PFSK-1 (cell line): Measurements from ENCODE around the gene SLC25A42.

Source experiments
- FOXP2 ChIP-seq: optimal IDR thresholded peaks from 2 replicates; pipeline ENCODE3; 2011; ENCODE audit warnings: borderline replicate concordance, control low read depth, inconsistent platforms; ENCODE audit not compliant: insufficient read depth; ENCODE audit errors: extremely low read length, extremely low read depth
- POLR2AphosphoS5 ChIP-seq: IDR thresholded peaks from 2 replicates; pipeline ENCODE4 v1.6.1; 2012; ENCODE audit warnings: low read depth, mild to moderate bottlenecking, control low read depth, low read length, moderate library complexity
- REST ChIP-seq, 2 experiments: IDR thresholded peaks; 2 replicates each; pipeline versions ENCODE4 v1.6.1 to v1.8.0; 2011 to 2012; ENCODE audit warnings: low read depth in 2 of 2, low read length in 2 of 2, control low read depth in 1 of 2, inconsistent platforms in 1 of 2, mild to moderate bottlenecking in 1 of 2, moderate library complexity in 1 of 2; ENCODE audit not compliant: insufficient read depth in 1 of 2
- SIN3A ChIP-seq: IDR thresholded peaks from 2 replicates; pipeline ENCODE4 v1.6.1; 2012; ENCODE audit warnings: mild to moderate bottlenecking, low read length, moderate library complexity, borderline replicate concordance; ENCODE audit not compliant: insufficient read depth
- TAF1 ChIP-seq: IDR thresholded peaks from 2 replicates; pipeline ENCODE4 v1.6.1; 2012; ENCODE audit warnings: low read length, control low read depth, borderline replicate concordance; ENCODE audit not compliant: insufficient read depth

Gene SLC25A42

DNA sequence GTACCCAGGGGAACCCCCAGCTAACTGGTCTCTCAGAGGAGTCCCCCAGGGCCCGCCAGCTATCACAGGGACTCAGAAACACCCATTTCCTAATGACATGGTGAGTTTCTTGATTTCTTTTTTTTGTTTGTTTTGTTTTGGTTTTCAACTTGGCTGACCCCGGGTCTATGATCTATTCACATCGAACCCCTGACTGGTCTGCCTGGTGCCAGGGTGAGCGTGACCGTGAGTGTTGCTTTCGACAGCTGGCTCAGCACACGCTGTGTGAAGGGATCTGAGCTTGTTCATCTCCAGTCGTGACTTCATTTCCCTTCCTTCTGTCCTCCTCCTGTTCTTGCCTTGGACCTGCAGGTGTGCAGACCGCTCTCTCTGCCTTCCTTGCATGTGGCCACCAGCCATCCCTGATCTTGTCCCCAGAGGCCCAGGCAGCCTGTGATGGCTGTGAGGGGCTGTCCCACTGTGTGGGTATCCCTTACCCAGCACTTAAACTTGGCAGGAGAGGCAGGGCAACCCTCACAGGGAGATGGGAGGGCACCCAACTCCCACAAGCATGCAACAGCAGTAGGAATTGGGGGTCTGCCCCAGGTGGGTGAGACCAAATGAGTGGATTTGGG, 48.3 kb downstream of the SLC25A42 start:
- TF ChIP-seq REST (IDR thresholded peaks at IDR 0.05; ENCODE audit: insufficient read depth in 1 of 2, low read depth in 2 of 2, low read length in 2 of 2) (no peak), TAF1 (no peak), POLR2AphosphoS5 (no peak), FOXP2 (no peak), SIN3A (no peak)

GRCh38 chr19:19113040-19113626, 49.3 kb downstream of the SLC25A42 start:
- no peak for TF ChIP-seq TAF1
- no peak for TF ChIP-seq SIN3A
- no peak for TF ChIP-seq REST (IDR thresholded peaks at IDR 0.05; ENCODE audit: insufficient read depth in 1 of 2, low read depth in 2 of 2, low read length in 2 of 2)
- no peak for TF ChIP-seq FOXP2
- no peak for TF ChIP-seq POLR2AphosphoS5

DNA sequence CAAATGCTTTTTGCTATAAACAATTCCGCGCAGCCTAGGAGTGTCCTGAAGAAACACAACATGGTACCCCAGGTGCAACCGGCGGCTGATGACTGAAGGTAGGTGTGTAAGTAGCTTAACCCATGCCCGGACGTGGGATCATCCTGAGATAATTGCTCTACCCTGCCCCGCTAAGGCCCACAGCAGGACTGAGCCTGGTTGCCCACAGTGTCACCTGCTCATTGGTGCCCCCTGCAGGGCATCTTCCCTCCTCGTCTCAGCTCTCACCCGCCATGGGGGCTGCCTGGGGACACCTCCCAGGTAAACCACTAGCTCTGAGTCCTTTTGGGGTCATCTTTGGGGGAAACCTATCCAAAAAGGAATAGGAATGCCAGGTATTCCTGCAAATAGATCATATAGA, 52.2 kb downstream of the SLC25A42 start:
- TF ChIP-seq REST (IDR thresholded peaks at IDR 0.05; ENCODE audit: insufficient read depth in 1 of 2, low read depth in 2 of 2, low read length in 2 of 2) = no peak

DNA sequence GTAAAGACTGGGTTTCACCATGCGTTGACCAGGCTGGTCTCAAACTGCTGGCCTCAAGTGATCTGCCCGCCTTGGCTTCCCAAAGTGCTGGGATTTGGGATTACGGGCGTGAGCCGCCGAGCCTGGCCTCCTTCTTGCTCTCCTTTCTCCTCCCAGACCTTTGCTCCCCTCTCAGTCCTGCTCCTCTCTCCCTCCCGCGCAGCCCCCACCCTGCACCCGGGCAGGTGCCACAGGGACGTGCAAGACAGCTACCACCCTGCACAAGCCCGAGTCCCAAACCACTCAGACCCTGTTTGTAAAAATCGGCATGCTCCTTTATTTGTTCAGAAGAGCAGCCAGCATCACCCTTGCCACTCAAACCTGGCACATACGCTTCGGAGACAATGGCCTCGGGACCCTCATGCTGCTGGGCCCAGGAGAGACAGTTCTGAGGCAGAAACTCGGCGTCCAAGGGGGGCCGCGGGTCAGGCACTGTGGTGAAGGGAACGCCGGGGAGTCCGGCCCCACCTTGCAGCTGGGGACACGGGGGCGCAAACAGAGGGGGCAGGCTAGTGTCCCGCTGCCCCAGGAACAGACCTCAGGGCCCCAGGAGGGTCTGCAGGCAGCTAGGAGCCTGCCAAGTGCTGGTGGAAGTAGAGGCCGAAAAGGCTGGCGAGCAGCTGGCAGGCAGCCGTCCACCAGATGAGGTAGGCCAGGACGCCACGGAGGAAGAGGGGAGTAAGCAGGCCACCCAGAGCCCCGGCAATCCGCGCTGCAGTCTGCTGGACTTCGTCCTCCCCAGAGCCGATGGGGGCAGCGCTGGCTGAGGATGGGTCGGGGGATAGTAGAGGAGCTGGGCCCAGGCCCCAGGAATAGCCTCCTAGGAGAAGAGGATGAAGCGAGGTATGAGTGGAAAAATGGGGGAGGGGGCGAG, 55.8 kb downstream of the SLC25A42 start:
- TF ChIP-seq TAF1 (no peak), REST (IDR thresholded peaks at IDR 0.05; ENCODE audit: insufficient read depth in 1 of 2, low read depth in 2 of 2, low read length in 2 of 2) (no peak), POLR2AphosphoS5 (no peak), SIN3A (no peak), FOXP2 (no peak)
